Stimulated activated naive CD8-positive, alpha-beta T cell treated with anti-CD3 and anti-CD28 coated beads, Interleukin-15, Interleukin-2, amounts not matched to agents 100 ng/mL and 50 ng/mL, for 24 hours (primary cell): ENCODE measurements around the gene S100A12.

Source experiments
- H3K27ac Mint-ChIP-seq: one replicate; pipeline ENCODE4 v1.8.0; 2021; ENCODE audit warnings: mild to moderate bottlenecking, mixed read lengths
- H3K27me3 Mint-ChIP-seq: one replicate; pipeline ENCODE4 v1.8.0; 2021; ENCODE audit warnings: mixed read lengths
- H3K36me3 Mint-ChIP-seq: one replicate; pipeline ENCODE4 v1.8.0; 2021; ENCODE audit warnings: low read depth, mixed read lengths
- H3K4me1 Mint-ChIP-seq: one replicate; pipeline ENCODE4 v1.8.0; 2021; ENCODE audit warnings: low read depth, mixed read lengths
- H3K4me3 Mint-ChIP-seq: one replicate; pipeline ENCODE4 v1.8.0; 2021; ENCODE audit warnings: mild to moderate bottlenecking, mixed read lengths
- H3K9me3 Mint-ChIP-seq: one replicate; pipeline ENCODE4 v1.8.0; 2021; ENCODE audit warnings: mixed read lengths

Gene S100A12

GRCh38 chr1:153389973-153390879, 14.8 kb upstream of the S100A12 start:
- Mint-ChIP-seq H3K27me3 (peaks cover 14% of the 10 kb centered on the region), H3K4me3 (no peak overlapping the region), H3K27ac (no peak overlapping the region), H3K4me1 (no peaks in the 10 kb centered on the region), H3K9me3 (no peaks in the 10 kb centered on the region), H3K36me3 (no peaks in the 10 kb centered on the region)

GRCh38 chr1:153389401-153389800, 14.0 kb upstream of the S100A12 start:
- no peaks in the 10 kb centered on the region for H3K9me3 Mint-ChIP-seq
- no peak overlapping the region for H3K4me3 Mint-ChIP-seq
- peaks cover 14% of the 10 kb centered on the region for H3K27me3 Mint-ChIP-seq
- no peak overlapping the region for H3K27ac Mint-ChIP-seq
- H3K36me3 Mint-ChIP-seq, result no peaks in the 10 kb centered on the region
- no peaks in the 10 kb centered on the region for H3K4me1 Mint-ChIP-seq

- Mint-ChIP-seq H3K4me3 (no peak overlapping the region), H3K4me1 (no peaks in the 10 kb centered on the region), H3K27ac (no peak overlapping the region), H3K9me3 (no peaks in the 10 kb centered on the region), H3K27me3 (peaks cover 16% of the 10 kb centered on the region), H3K36me3 (no peaks in the 10 kb centered on the region)
These were observed 12.4 kb upstream of the S100A12 start for GRCh38 chr1:153387785-153388184.

- Mint-ChIP-seq H3K27me3 (peaks cover 18% of the 10 kb centered on the region), H3K27ac (no peak overlapping the region), H3K9me3 (peaks cover 2% of the 10 kb centered on the region), H3K4me1 (no peaks in the 10 kb centered on the region), H3K4me3 (no peak overlapping the region), H3K36me3 (no peaks in the 10 kb centered on the region)
These were observed 11.6 kb upstream of the S100A12 start for GRCh38 chr1:153387001-153387400.

- H3K27ac Mint-ChIP-seq, result peak overlapping the region; percentile 42
- H3K4me3 Mint-ChIP-seq, result no peak overlapping the region
- H3K9me3 Mint-ChIP-seq, result peaks cover 7% of the 10 kb centered on the region
- H3K4me1 Mint-ChIP-seq, result no peaks in the 10 kb centered on the region
- peaks cover 22% of the 10 kb centered on the region for H3K27me3 Mint-ChIP-seq
- no peaks in the 10 kb centered on the region for H3K36me3 Mint-ChIP-seq
These were observed 11.1 kb upstream of the S100A12 start for GRCh38 chr1:153386500-153386901.

GRCh38 chr1:153384958-153385580, 9.6 kb upstream of the S100A12 start:
- Mint-ChIP-seq H3K36me3 (no peaks in the 10 kb centered on the region), H3K27ac (no peak overlapping the region), H3K9me3 (peaks cover 13% of the 10 kb centered on the region), H3K27me3 (peaks cover 25% of the 10 kb centered on the region), H3K4me1 (no peaks in the 10 kb centered on the region), H3K4me3 (no peak overlapping the region)

GRCh38 chr1:153380711-153381110, 5.3 kb upstream of the S100A12 start:
- no peak overlapping the region for H3K4me3 Mint-ChIP-seq
- peaks cover 41% of the 10 kb centered on the region for H3K27me3 Mint-ChIP-seq
- H3K27ac Mint-ChIP-seq, result no peak overlapping the region
- no peaks in the 10 kb centered on the region for H3K36me3 Mint-ChIP-seq
- H3K4me1 Mint-ChIP-seq, result no peaks in the 10 kb centered on the region
- H3K9me3 Mint-ChIP-seq, result peaks cover 13% of the 10 kb centered on the region

- Mint-ChIP-seq H3K27ac (no peak overlapping the region), H3K36me3 (no peaks in the 10 kb centered on the region), H3K27me3 (peaks cover 47% of the 10 kb centered on the region)
These were observed 4.2 kb upstream of the S100A12 start for GRCh38 chr1:153379591-153379990.

GRCh38 chr1:153374071-153374470, 1.4 kb downstream of the S100A12 start:
- H3K9me3 Mint-ChIP-seq, result no peaks in the 10 kb centered on the region
- peaks cover 34% of the 10 kb centered on the region for H3K27me3 Mint-ChIP-seq
- no peak overlapping the region for H3K4me3 Mint-ChIP-seq
- no peaks in the 10 kb centered on the region for H3K36me3 Mint-ChIP-seq
- no peak overlapping the region for H3K27ac Mint-ChIP-seq
- no peaks in the 10 kb centered on the region for H3K4me1 Mint-ChIP-seq

More at GRCh38 chr1:153379591-153379990, 4.2 kb upstream of the S100A12 start:
- no peaks in the 10 kb centered on the region for H3K4me1 Mint-ChIP-seq
- no peak overlapping the region for H3K4me3 Mint-ChIP-seq
- peaks cover 13% of the 10 kb centered on the region for H3K9me3 Mint-ChIP-seq

GRCh38 chr1:153372571-153372970, 2.9 kb downstream of the S100A12 start:
- Mint-ChIP-seq H3K9me3 (no peaks in the 10 kb centered on the region), H3K36me3 (no peaks in the 10 kb centered on the region), H3K27me3 (peaks cover 25% of the 10 kb centered on the region), H3K27ac (no peak overlapping the region), H3K4me3 (no peak overlapping the region), H3K4me1 (no peaks in the 10 kb centered on the region)

GRCh38 chr1:153371231-153371630, 4.2 kb downstream of the S100A12 start:
- peaks cover 14% of the 10 kb centered on the region for H3K27me3 Mint-ChIP-seq

GRCh38 chr1:153370146-153370545, 5.3 kb downstream of the S100A12 start:
- Mint-ChIP-seq H3K27ac (no peak overlapping the region), H3K9me3 (no peaks in the 10 kb centered on the region), H3K4me1 (no peaks in the 10 kb centered on the region)

More at GRCh38 chr1:153371231-153371630, 4.2 kb downstream of the S100A12 start:
- H3K27ac Mint-ChIP-seq, result no peak overlapping the region
- no peaks in the 10 kb centered on the region for H3K9me3 Mint-ChIP-seq
- H3K36me3 Mint-ChIP-seq, result no peaks in the 10 kb centered on the region
- H3K4me1 Mint-ChIP-seq, result no peaks in the 10 kb centered on the region
- no peak overlapping the region for H3K4me3 Mint-ChIP-seq

GRCh38 chr1:153368495-153368894, 6.9 kb downstream of the S100A12 start:
- no peak overlapping the region for H3K27ac Mint-ChIP-seq
- H3K36me3 Mint-ChIP-seq, result no peaks in the 10 kb centered on the region
- no peak overlapping the region for H3K4me3 Mint-ChIP-seq
- H3K4me1 Mint-ChIP-seq, result no peaks in the 10 kb centered on the region
- peaks cover 5% of the 10 kb centered on the region for H3K27me3 Mint-ChIP-seq
- no peaks in the 10 kb centered on the region for H3K9me3 Mint-ChIP-seq

More at GRCh38 chr1:153370146-153370545, 5.3 kb downstream of the S100A12 start:
- Mint-ChIP-seq H3K27me3 (peaks cover 5% of the 10 kb centered on the region), H3K4me3 (no peak overlapping the region), H3K36me3 (no peaks in the 10 kb centered on the region)

- Mint-ChIP-seq H3K4me1 (no peaks in the 10 kb centered on the region), H3K4me3 (no peak overlapping the region), H3K36me3 (no peaks in the 10 kb centered on the region), H3K27ac (no peak overlapping the region), H3K9me3 (no peaks in the 10 kb centered on the region), H3K27me3 (peaks cover 5% of the 10 kb centered on the region)
These were observed 8.3 kb downstream of the S100A12 start for GRCh38 chr1:153367090-153367489.

- H3K27me3 Mint-ChIP-seq, result no peaks in the 10 kb centered on the region
- H3K4me1 Mint-ChIP-seq, result no peaks in the 10 kb centered on the region
- no peak overlapping the region for H3K27ac Mint-ChIP-seq
- H3K4me3 Mint-ChIP-seq, result no peak overlapping the region
- H3K36me3 Mint-ChIP-seq, result no peaks in the 10 kb centered on the region
- H3K9me3 Mint-ChIP-seq, result no peaks in the 10 kb centered on the region
These were observed 9.2 kb downstream of the S100A12 start for GRCh38 chr1:153366261-153366660.
